ENCODE measurements around the gene PCDHA4. TPM values are rescaled to one million over a fixed set of nuclear protein-coding genes. Genes with fewer than 3 reads are reported as not detected.
"Not testable (repeated sequence)": the region's sequence is repeated elsewhere in the genome, so short reads cannot be mapped to it uniquely, and the experiment has no call there.

The PCDHA4 gene
- polyA plus RNA-seq, 4 donors, result 0.19 to 0.57 TPM; not detected in 2

DNA sequence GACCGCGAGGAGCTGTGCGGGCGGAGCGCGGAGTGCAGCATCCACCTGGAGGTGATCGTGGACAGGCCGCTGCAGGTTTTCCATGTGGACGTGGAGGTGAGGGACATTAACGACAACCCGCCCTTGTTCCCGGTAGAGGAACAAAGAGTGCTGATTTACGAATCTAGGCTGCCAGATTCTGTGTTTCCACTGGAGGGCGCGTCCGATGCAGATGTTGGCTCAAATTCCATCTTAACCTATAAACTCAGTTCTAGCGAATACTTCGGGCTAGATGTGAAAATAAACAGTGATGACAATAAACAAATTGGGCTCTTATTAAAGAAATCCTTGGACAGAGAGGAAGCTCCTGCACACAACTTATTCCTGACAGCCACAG is 21.5 kb downstream of the PCDHA4 start:
- 27 to 48% (median 43%) methylated on average over 15 to 18 of the region's 18 CpGs for WGBS, 3 donors
- Histone ChIP-seq H3K4me3 (ENCODE audit: low read depth in 1 of 3, low read length in 3 of 3) (no peak overlapping the region), H3K4me1 (ENCODE audit: control insufficient read depth in 3 of 3, insufficient read depth in 2 of 3, low read depth in 1 of 3, low read length in 2 of 3) (no peaks in the 10 kb centered on the region), H3K9me3 (ENCODE audit: control insufficient read depth in 2 of 2, insufficient read depth in 1 of 2, low read depth in 1 of 2, low read length in 1 of 2) (peaks cover 4 to 37% of the 10 kb centered on the region in 2 donors), H3K27ac (ENCODE audit: low read depth in 1 of 3, low read length in 2 of 3) (no peak overlapping the region), H3K27me3 (ENCODE audit: control insufficient read depth in 3 of 3, insufficient read depth in 3 of 3, low read length in 3 of 3) (peaks cover 0 to 7% (median 0%) of the 10 kb centered on the region in 3 donors), H3K36me3 (ENCODE audit: control insufficient read depth in 3 of 3, insufficient read depth in 2 of 3, low read depth in 1 of 3, low read length in 3 of 3) (no peaks in the 10 kb centered on the region)
- FAIRE-seq, result no peak
- DNase-seq, result no peak

DNA sequence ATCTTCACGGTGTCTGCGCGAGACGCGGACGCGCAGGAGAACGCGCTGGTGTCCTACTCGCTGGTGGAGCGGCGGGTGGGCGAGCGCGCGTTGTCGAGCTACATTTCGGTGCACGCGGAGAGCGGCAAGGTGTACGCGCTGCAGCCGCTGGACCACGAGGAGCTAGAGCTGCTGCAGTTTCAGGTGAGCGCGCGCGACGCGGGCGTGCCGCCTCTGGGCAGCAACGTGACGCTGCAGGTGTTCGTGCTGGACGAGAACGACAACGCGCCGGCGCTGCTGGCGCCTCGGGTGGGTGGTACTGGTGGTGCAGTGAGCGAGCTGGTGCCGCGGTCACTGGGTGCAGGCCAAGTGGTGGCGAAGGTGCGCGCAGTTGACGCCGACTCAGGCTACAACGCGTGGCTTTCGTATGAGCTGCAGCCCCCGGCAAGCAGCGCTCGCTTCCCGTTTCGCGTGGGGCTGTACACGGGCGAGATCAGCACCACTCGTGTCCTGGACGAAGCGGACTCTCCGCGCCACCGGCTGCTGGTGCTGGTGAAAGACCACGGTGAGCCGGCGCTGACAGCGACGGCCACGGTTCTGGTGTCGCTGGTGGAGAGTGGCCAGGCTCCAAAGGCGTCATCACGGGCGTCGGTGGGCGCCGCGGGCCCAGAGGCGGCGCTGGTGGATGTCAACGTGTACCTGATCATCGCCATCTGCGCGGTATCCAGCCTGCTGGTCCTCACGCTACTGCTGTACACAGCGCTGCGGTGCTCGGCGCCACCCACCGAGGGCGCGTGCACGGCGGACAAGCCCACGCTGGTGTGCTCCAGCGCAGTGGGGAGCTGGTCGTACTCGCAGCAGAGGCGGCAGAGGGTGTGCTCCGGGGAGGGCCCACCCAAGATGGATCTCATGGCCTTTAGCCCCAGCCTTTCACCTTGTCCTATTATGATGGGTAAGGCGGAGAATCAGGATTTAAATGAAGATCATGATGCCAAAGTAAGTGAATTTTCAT is 22.9 kb downstream of the PCDHA4 start:
- not testable (repeated sequence) for H3K4me3 ChIP-seq (ENCODE audit: low read depth in 1 of 3, low read length in 3 of 3); FAIRE-seq; H3K4me1 ChIP-seq (ENCODE audit: control insufficient read depth in 3 of 3, insufficient read depth in 2 of 3, low read depth in 1 of 3, low read length in 2 of 3); H3K36me3 ChIP-seq (ENCODE audit: control insufficient read depth in 3 of 3, insufficient read depth in 2 of 3, low read depth in 1 of 3, low read length in 3 of 3); H3K27ac ChIP-seq (ENCODE audit: low read depth in 1 of 3, low read length in 2 of 3); DNase-seq; H3K27me3 ChIP-seq (ENCODE audit: control insufficient read depth in 3 of 3, insufficient read depth in 3 of 3, low read length in 3 of 3)
- 53 to 71% (median 69%) methylated on average over 79 to 106 of the region's 106 CpGs for WGBS, 3 donors
- peaks cover 2 to 35% of the 10 kb centered on the region in 2 donors for H3K9me3 ChIP-seq (ENCODE audit: control insufficient read depth in 2 of 2, insufficient read depth in 1 of 2, low read depth in 1 of 2, low read length in 1 of 2)

DNA sequence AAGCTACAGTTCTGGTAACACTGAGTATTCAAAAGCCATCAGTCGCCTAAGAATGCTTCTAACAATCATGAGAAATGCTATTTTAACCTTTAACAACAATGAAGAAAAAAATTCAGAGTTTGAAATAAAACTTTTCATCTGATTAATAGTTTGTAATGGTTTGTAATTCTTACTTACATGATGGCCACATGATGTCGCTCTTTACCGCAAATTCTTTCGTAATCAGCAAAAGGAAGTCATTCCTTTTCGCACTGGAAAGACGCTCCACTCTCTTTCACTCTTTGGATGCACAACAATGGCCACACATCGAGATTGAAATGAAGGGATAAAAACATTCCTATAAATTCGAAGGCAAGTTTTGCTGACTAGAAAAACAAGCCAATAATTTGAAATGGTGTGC is 27.1 kb downstream of the PCDHA4 start, which contains the start of gene PCDHA7:
TSS of gene PCDHA7 (plus strand) at position 277 of the 400 bp plus-strand sequence. CDS start at position 392, 115 bp downstream.
- Histone ChIP-seq H3K36me3 (ENCODE audit: control insufficient read depth in 3 of 3, insufficient read depth in 2 of 3, low read depth in 1 of 3, low read length in 3 of 3) (no peaks in the 10 kb centered on the region), H3K4me3 (ENCODE audit: low read depth in 1 of 3, low read length in 3 of 3) (no peak within 1 kb of the TSS), H3K9me3 (ENCODE audit: control insufficient read depth in 2 of 2, insufficient read depth in 1 of 2, low read depth in 1 of 2, low read length in 1 of 2) (peaks cover 5 to 47% of the 10 kb centered on the region in 2 donors), H3K27me3 (ENCODE audit: control insufficient read depth in 3 of 3, insufficient read depth in 3 of 3, low read length in 3 of 3) (no peaks in the 10 kb centered on the region), H3K4me1 (ENCODE audit: control insufficient read depth in 3 of 3, insufficient read depth in 2 of 3, low read depth in 1 of 3, low read length in 2 of 3) (no peaks in the 10 kb centered on the region), H3K27ac (ENCODE audit: low read depth in 1 of 3, low read length in 2 of 3) (no peak within 1 kb of the TSS)
- no peak for DNase-seq
- FAIRE-seq, result no peak
- 14 to 20% (median 18%) methylated on average over 8 of the region's 8 CpGs for WGBS, 3 donors

DNA sequence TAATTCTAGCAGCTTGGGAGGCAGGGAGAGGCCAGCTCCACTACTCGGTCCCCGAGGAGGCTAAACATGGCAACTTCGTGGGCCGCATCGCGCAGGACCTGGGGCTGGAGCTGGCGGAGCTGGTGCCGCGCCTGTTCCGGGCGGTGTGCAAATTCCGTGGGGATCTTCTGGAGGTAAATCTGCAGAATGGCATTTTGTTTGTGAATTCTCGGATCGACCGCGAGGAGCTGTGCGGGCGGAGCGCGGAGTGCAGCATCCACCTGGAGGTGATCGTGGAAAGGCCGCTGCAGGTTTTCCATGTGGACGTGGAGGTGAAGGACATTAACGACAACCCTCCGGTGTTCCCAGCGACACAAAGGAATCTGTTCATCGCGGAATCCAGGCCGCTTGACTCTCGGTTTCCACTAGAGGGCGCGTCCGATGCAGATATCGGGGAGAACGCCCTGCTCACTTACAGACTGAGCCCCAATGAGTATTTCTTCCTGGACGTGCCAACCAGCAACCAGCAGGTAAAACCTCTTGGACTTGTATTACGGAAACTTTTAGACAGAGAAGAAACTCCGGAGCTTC is 27.7 kb downstream of the PCDHA4 start:
- not testable (repeated sequence) for DNase-seq; H3K27me3 ChIP-seq (ENCODE audit: control insufficient read depth in 3 of 3, insufficient read depth in 3 of 3, low read length in 3 of 3); FAIRE-seq; H3K4me1 ChIP-seq (ENCODE audit: control insufficient read depth in 3 of 3, insufficient read depth in 2 of 3, low read depth in 1 of 3, low read length in 2 of 3); H3K4me3 ChIP-seq (ENCODE audit: low read depth in 1 of 3, low read length in 3 of 3); H3K36me3 ChIP-seq (ENCODE audit: control insufficient read depth in 3 of 3, insufficient read depth in 2 of 3, low read depth in 1 of 3, low read length in 3 of 3); H3K27ac ChIP-seq (ENCODE audit: low read depth in 1 of 3, low read length in 2 of 3)
- WGBS, 3 donors, result 28 to 51% (median 46%) methylated on average over 23 to 26 of the region's 38 CpGs
- H3K9me3 ChIP-seq (ENCODE audit: control insufficient read depth in 2 of 2, insufficient read depth in 1 of 2, low read depth in 1 of 2, low read length in 1 of 2), result peaks cover 5 to 45% of the 10 kb centered on the region in 2 donors

DNA sequence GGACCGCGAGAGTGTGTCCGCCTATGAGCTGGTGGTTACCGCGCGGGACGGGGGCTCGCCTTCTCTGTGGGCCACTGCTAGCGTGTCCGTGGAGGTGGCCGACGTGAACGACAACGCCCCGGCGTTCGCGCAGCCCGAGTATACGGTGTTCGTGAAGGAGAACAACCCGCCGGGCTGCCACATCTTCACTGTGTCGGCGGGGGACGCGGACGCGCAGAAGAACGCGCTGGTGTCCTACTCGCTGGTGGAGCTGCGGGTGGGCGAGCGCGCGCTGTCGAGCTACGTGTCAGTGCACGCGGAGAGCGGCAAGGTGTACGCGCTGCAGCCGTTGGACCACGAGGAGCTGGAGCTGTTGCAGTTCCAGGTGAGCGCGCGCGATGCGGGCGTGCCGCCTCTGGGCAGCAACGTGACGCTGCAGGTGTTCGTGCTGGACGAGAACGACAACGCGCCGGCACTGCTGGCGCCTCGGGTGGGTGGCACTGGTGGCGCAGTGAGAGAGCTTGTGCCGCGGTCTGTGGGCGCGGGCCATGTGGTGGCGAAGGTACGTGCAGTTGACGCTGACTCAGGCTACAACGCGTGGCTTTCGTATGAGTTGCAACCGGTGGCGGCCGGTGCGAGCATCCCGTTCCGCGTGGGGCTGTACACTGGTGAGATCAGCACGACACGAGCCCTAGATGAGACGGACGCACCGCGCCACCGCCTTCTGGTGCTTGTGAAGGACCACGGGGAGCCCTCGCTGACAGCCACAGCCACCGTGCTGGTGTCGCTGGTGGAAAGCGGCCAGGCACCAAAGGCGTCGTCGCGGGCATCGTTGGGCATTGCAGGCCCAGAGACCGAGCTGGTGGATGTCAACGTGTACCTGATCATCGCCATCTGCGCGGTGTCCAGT is 29.0 kb downstream of the PCDHA4 start:
- 55 to 73% (median 65%) methylated on average over 103 of the region's 103 CpGs for WGBS, 3 donors
- H3K4me3 ChIP-seq (ENCODE audit: low read depth in 1 of 3, low read length in 3 of 3), result no peak overlapping the region

DNA sequence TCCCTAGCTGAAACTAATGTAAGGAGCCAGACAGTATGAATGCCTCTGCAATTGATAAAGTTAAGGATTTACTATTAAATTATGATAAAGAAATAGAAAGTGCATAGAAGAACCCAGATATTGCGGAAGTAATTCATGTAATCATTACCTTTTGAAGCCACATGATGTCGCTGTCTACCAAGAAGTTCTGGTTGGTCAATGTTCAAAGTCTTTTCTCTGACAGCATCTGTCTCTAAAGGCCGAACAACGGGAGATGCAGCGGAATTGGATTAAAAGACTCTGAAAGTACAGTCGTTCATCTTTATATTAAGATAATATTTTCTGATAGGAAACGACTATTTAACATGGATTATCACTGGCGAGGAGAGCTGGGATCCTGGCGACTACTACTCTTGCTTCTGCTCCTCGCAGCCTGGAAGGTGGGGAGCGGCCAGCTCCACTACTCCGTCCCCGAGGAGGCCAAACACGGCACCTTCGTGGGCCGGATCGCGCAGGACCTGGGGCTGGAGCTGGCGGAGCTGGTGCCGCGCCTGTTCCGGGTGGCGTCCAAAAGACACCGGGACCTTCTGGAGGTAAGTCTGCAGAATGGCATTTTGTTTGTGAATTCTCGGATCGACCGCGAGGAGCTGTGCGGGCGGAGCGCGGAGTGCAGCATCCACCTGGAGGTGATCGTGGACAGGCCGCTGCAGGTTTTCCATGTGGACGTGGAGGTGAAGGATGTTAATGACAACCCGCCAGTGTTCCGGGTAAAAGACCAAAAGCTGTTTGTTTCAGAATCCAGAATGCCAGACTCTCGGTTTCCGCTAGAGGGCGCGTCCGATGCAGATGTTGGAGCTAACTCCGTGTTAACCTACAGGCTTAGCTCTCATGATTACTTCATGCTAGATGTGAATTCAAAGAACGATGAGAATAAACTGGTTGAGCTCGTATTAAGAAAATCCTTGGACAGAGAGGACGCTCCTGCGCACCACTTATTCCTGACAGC is 34.4 kb downstream of the PCDHA4 start, which contains the start of gene PCDHA8:
TSS of gene PCDHA8 (plus strand) at position 210 of the 985 bp plus-strand sequence. CDS start at position 345, 135 bp downstream.
- H3K27me3 ChIP-seq (ENCODE audit: control insufficient read depth in 3 of 3, insufficient read depth in 3 of 3, low read length in 3 of 3), result no peaks in the 10 kb centered on the region
- peaks cover 0 to 34% of the 10 kb centered on the region in 2 donors for H3K9me3 ChIP-seq (ENCODE audit: control insufficient read depth in 2 of 2, insufficient read depth in 1 of 2, low read depth in 1 of 2, low read length in 1 of 2)
- no peak for FAIRE-seq
- H3K27ac ChIP-seq (ENCODE audit: low read depth in 1 of 3, low read length in 2 of 3), result no peak within 1 kb of the TSS
- no peak within 1 kb of the TSS for H3K4me3 ChIP-seq (ENCODE audit: low read depth in 1 of 3, low read length in 3 of 3)
- H3K4me1 ChIP-seq (ENCODE audit: control insufficient read depth in 3 of 3, insufficient read depth in 2 of 3, low read depth in 1 of 3, low read length in 2 of 3), result no peaks in the 10 kb centered on the region
- no peaks in the 10 kb centered on the region for H3K36me3 ChIP-seq (ENCODE audit: control insufficient read depth in 3 of 3, insufficient read depth in 2 of 3, low read depth in 1 of 3, low read length in 3 of 3)
- WGBS, 3 donors, result 24 to 48% (median 32%) methylated on average over 42 to 47 of the region's 47 CpGs
- DNase-seq, result no peak

More for the DNA sequence above, 29.0 kb downstream of the PCDHA4 start:
- H3K4me1 ChIP-seq (ENCODE audit: control insufficient read depth in 3 of 3, insufficient read depth in 2 of 3, low read depth in 1 of 3, low read length in 2 of 3), result no peaks in the 10 kb centered on the region
- no peaks in the 10 kb centered on the region for H3K36me3 ChIP-seq (ENCODE audit: control insufficient read depth in 3 of 3, insufficient read depth in 2 of 3, low read depth in 1 of 3, low read length in 3 of 3)
- H3K9me3 ChIP-seq (ENCODE audit: control insufficient read depth in 2 of 2, insufficient read depth in 1 of 2, low read depth in 1 of 2, low read length in 1 of 2), result peaks cover 3 to 38% of the 10 kb centered on the region in 2 donors
- FAIRE-seq, result no peak
- H3K27ac ChIP-seq (ENCODE audit: low read depth in 1 of 3, low read length in 2 of 3), result no peak overlapping the region
- H3K27me3 ChIP-seq (ENCODE audit: control insufficient read depth in 3 of 3, insufficient read depth in 3 of 3, low read length in 3 of 3), result no peaks in the 10 kb centered on the region
- DNase-seq, result no peak

Data from small intestine (tissue), 7 donors.